ENCODE results near the gene MED13L.

The MED13L gene

DNA sequence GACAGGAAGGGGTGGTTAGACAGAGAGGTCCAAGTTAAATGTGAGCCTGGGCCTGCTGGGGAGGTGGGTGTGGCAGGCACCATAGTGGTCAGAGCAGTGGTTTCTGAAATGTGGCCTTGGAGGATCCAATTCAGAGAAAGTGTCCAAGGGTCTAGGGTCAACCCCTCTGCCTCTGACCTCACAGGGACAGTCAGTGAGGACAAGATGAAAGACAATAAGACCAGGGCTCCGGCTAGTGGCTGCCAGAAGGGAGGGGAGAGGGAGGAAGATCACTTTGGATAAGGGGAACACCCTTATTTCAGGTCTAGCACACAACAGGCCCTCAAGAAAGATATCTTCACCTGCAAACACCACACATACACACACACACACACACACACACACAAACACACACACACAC, 335.1 kb downstream of the MED13L start:
- no peak for DNase-seq (ENCODE audit: low spot score)

DNA sequence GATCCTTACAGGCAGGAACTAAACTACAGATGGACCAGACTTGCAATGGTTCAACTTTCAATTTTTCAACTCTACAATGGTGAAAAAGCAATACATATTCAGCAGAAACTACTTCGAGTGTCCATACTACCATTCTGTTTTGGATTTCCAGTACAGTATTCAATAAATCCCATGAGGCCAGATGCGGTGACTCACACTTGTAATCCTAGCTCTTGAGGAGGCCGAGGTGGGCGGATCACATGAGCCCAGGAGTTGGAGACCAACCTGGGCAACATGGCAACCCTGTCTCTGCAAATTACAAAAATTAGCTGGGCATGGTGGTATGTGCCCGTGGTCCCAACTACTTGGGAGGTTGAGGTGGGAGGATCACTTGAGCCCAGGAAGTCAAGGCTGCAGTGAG, 336.1 kb downstream of the MED13L start:
- DNase-seq (ENCODE audit: low spot score) = no peak

GRCh38 chr12:115938794-115939377, 338.6 kb downstream of the MED13L start:
- no peak for DNase-seq (ENCODE audit: low spot score)

DNA sequence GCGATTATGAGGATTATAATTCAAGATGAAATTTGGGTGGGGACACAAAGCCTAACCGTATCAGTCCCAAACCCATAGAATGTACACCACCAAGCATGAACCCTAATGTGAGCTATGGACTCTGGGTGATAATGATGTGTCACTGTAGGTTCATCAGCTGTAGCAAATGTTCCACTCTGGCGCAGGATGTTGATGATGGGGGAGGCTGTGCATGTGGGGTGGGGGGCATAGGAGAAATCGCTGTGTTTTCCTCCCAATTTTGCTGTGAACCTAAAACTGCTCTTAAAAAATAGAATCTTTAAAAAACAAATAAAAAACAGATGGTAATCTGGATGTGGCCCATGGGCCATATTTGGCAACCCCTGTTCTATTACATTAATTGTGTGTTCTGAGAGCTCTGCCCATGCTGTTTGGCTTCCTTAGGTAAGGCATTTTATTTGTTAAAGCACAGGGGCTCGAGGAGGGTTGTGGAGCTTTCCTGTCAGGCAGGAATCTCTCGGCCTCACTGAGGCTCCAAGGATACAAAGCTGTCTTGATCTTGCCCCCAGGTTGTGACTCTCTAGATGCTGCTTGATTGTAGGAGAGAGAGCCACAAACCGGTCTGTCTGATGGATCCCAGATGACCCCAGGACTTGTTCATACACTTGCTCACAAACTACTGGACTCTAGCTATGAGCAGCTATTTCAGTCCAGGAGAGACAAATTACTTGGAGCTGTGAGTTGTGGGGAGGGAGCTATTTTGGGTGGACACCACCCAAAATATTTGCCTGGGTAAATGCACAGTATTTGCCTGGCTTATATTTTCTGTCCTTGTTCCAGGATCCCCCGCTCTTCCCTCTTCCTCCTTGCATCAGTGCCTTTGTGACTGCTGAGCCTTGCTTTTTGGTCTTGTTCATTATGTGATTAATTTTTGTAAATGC, 340.2 kb downstream of the MED13L start:
- DNase-seq (ENCODE audit: low spot score) = no peak

GRCh38 chr12:115934877-115935276, 342.6 kb downstream of the MED13L start:
- no peak for DNase-seq (ENCODE audit: low spot score)

GRCh38 chr12:115934046-115934445, 343.4 kb downstream of the MED13L start:
- DNase-seq (ENCODE audit: low spot score) = no peak

DNA sequence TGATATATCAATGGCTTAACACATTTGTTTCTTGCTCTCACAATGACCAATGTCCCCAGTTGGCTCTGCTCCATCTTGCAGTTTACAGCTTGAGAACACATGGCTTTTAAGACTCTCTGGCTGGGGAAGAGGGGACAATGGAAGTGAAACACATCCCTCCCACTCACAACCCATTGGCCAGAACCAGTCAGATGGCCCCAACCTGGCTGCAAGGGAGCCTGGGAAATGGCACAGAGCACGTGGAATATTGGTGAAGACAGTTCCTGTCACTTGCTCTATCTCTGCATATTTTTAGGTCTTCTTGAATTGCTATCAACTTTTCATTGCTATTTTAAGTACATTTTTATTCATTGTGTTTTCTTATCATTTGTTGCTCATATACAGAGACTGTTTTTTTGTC, 345.4 kb downstream of the MED13L start:
- DNase-seq (ENCODE audit: low spot score) = no peak

DNA sequence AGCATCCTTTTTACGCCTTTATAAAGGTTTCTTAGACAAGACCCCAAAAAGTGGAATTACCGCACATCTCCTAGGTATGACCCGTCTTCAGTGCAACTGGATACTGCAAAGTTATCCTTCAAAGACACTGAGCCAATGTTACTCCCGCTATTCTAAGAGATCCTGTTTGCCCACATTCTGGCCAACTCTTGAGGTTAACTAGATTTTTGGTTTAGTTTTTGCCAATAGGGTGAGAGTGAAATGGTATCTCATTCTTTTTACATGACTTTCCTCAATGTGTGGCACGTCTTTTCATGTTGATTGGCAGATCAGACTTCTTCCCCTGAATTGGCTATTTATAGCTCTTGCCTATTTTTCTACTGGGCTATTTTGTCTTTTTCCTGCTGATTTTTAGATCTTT, 347.2 kb downstream of the MED13L start:
- no peak for DNase-seq (ENCODE audit: low spot score)

DNA sequence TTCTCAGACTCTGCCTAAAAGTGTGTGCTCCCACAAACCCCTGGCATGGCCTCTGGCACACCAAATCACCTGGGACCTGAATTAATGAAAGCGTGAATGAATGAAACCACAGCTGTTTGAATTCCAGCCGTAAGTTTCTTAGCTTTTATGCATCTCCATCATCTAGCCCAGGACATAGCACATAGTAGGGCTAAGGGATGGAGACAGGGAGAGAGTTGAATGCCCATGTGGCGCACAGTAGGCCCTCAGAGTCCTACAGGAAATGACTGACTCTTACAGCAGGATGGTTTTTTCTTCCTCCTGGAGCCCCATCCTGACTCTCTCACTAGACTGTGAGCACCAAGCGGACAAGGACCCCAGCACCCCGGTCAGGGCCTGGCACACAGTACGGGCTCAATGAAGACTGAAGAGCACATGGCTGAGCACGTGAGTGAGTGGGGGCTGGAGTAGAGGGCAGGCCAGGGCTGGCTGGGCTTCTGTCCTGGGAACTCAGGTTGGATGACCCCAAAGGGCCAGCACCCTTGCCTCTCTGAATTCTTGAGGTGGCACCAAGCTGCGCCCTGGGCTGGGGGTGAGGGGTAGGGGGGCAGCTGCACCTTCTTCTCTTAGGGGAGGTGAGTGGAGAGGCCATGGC, 351.3 kb downstream of the MED13L start:
- no peak for DNase-seq (ENCODE audit: low spot score)

DNA sequence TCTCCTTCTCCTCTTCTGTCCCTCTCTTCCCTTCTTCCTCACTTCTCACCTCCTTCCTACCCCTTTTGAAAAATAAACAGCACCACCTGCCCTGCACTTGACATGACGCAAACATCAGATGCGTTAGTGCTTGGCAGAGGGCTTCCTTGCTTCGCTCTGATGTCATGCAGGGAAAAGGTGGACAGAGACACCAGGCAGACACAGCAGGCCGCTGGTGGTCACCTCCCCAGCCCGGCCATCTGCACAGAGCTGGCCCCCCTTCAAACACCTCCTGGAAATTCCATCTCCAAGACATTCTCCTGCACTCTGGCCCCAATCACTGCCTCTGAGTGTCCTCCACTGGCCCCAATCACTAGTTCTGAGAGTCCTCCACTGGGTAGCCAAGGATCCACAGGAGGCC, 353.6 kb downstream of the MED13L start:
- DNase-seq (ENCODE audit: low spot score) = no peak

DNA sequence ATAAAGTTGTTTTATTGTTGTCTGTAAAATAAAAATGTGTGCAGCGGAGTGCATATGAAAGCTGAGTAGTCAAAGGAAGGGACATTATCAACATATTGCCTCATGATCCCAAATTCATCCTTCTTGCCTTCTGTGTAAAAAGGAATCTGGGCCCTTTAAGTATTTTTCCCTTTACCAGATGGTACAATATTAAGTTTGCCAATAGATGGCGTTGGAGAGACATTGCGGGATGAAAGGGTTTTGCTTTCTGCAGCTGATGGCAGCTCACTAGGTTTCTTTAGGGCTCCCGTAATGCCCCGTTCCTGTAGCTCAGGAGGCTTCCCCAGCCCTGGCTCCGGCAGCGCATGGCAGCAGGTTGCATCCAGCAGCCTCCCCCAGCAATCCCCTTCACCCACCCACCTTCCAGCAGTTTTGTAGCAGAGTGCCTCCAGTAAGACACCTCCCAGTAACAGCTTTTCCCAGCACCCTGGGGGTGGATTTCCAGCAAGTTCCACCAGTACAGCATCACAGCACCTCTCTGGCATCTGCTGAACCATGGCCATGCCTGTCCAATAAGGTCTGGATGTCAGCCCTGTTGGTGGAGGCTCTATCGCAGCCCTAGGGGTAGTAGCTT, 354.4 kb downstream of the MED13L start:
- peak; percentile 52 for DNase-seq (ENCODE audit: low spot score)

GRCh38 chr12:115920395-115921183, 356.9 kb downstream of the MED13L start:
- no peak for DNase-seq (ENCODE audit: low spot score)

- DNase-seq (ENCODE audit: low spot score) = peak; percentile 16
Measured at GRCh38 chr12:115918763-115919162, 358.7 kb downstream of the MED13L start.

GRCh38 chr12:115916910-115917668, 360.4 kb downstream of the MED13L start:
- DNase-seq (ENCODE audit: low spot score) = peak; percentile 85

GRCh38 chr12:115914122-115914521, 363.4 kb downstream of the MED13L start:
- DNase-seq (ENCODE audit: low spot score) = no peak

DNA sequence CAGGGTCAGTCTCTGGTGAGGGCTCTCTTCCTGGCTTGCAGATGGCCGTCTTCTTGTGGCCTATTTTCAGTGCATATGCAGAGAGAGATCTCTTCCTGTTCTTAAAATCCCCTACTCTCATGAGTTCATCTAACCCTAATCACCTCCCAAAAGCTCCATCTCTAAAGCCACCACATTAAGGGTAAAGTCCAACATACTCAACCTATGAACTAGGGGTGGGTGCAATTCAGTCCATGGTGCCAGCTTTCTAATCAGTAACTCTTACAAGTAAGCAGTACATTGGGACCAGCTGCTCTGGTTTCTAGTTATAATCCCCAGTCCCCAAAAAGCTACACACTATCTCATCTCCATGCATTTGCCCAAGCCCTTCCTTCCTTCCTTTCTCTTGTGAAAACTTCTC, 365.1 kb downstream of the MED13L start:
- DNase-seq (ENCODE audit: low spot score) = no peak

DNA sequence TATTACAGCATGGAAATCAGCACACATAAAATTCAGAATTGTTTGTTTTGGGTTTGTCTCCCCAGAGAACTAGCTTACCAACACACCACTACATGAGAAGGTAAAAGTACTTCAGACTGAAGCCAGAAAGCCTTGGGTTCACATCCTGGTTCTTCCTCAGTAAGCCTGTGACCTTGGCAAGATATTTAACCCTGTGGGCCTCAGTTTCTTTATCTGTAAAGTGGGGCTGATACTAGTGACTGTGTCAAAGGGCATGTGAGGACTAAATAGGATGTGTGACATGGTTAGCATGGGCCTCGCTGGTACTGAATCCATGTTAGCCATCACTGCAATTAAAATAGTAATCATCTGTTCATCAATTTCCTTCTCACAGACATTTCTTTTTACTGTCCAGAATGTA, 366.1 kb downstream of the MED13L start:
- no peak for DNase-seq (ENCODE audit: low spot score)

- no peak for DNase-seq (ENCODE audit: low spot score)
Measured at GRCh38 chr12:115910057-115910456, 367.4 kb downstream of the MED13L start.

Data from LoVo (cell line).